Mesothelial cell of epicardium (in vitro differentiated cells): ENCODE measurements around the gene VPS13C. TPM values are rescaled to one million over a fixed set of nuclear protein-coding genes. Genes with fewer than 3 reads are reported as not detected.

ENCODE experiments used
- DNase-seq, 2 experiments: peaks; one replicate each; pipeline ENCODE4 v3.0.0; 2021; ENCODE audit warnings: low spot score in 2 of 2; ENCODE audit not compliant: unreplicated experiment in 2 of 2
- H3K27ac Mint-ChIP-seq: 2 replicates; pipeline ENCODE4 v1.8.0; 2021; ENCODE audit warnings: mixed read lengths
- H3K27me3 Mint-ChIP-seq: 2 replicates; pipeline ENCODE4 v1.8.0; 2021; ENCODE audit warnings: low read depth, mixed read lengths
- H3K36me3 Mint-ChIP-seq: 2 replicates; pipeline ENCODE4 v1.8.0; 2021; ENCODE audit warnings: mixed read lengths
- H3K4me1 Mint-ChIP-seq: 2 replicates; pipeline ENCODE4 v1.8.0; 2021; ENCODE audit warnings: mixed read lengths
- H3K4me3 Mint-ChIP-seq: 2 replicates; pipeline ENCODE4 v1.8.0; 2021; ENCODE audit warnings: mild to moderate bottlenecking, moderate library complexity, mixed read lengths
- H3K9me3 Mint-ChIP-seq: 2 replicates; pipeline ENCODE4 v1.8.0; 2021; ENCODE audit warnings: mixed read lengths
- CTCF ChIP-seq: fragments of 200-600 bp; sonication (generic); IDR thresholded peaks from one replicate; pipeline ENCODE4 v1.5.0; 2021; ENCODE audit warnings: antibody characterized with exemption; ENCODE audit not compliant: unreplicated experiment
- total RNA-seq: library from RNA; stranded (reverse); gene quantifications from 3 replicates; pipeline ENCODE4 v1.2.1, GENCODE V29; 2021

The VPS13C gene
- total RNA-seq, 1 donor from 2014 or later = 44.7 TPM

GRCh38 chr15:62058327-62059028 is 1.8 kb downstream of the VPS13C start:
- no peak for TF ChIP-seq CTCF
- Mint-ChIP-seq H3K27ac (no peak overlapping the region), H3K4me3 (peak overlapping the region; percentile 34), H3K36me3 (peaks cover 4% of the 10 kb centered on the region), H3K9me3 (no peaks in the 10 kb centered on the region), H3K27me3 (peaks cover 28% of the 10 kb centered on the region), H3K4me1 (peaks cover 7% of the 10 kb centered on the region)
- no peak for DNase-seq

GRCh38 chr15:62057341-62057980 is 2.8 kb downstream of the VPS13C start:
- peaks cover 18% of the 10 kb centered on the region for H3K27me3 Mint-ChIP-seq
- peaks cover 7% of the 10 kb centered on the region for H3K4me1 Mint-ChIP-seq
- no peak overlapping the region for H3K27ac Mint-ChIP-seq
- H3K9me3 Mint-ChIP-seq = no peaks in the 10 kb centered on the region
- DNase-seq = no peak
- no peak for TF ChIP-seq CTCF
- no peak overlapping the region for H3K4me3 Mint-ChIP-seq
- peaks cover 4% of the 10 kb centered on the region for H3K36me3 Mint-ChIP-seq

- H3K36me3 Mint-ChIP-seq = peaks cover 4% of the 10 kb centered on the region
- no peaks in the 10 kb centered on the region for H3K27me3 Mint-ChIP-seq
- no peak for DNase-seq
- H3K4me3 Mint-ChIP-seq = no peak overlapping the region
- H3K27ac Mint-ChIP-seq = no peak overlapping the region
- H3K9me3 Mint-ChIP-seq = no peaks in the 10 kb centered on the region
- no peak for TF ChIP-seq CTCF
- H3K4me1 Mint-ChIP-seq = no peaks in the 10 kb centered on the region
Observed at GRCh38 chr15:62054979-62055378, 5.3 kb downstream of the VPS13C start.

GRCh38 chr15:62053439-62054085 is 6.7 kb downstream of the VPS13C start:
- Mint-ChIP-seq H3K4me3 (no peak overlapping the region), H3K27ac (no peak overlapping the region), H3K4me1 (no peaks in the 10 kb centered on the region), H3K9me3 (peaks cover 2% of the 10 kb centered on the region), H3K27me3 (no peaks in the 10 kb centered on the region), H3K36me3 (peaks cover 7% of the 10 kb centered on the region)
- DNase-seq = no peak
- TF ChIP-seq CTCF = no peak

GRCh38 chr15:62052713-62053112 is 7.5 kb downstream of the VPS13C start:
- Mint-ChIP-seq H3K27ac (no peak overlapping the region), H3K27me3 (no peaks in the 10 kb centered on the region), H3K36me3 (peaks cover 7% of the 10 kb centered on the region), H3K9me3 (peaks cover 2% of the 10 kb centered on the region), H3K4me3 (no peak overlapping the region), H3K4me1 (no peaks in the 10 kb centered on the region)
- DNase-seq = no peak
- TF ChIP-seq CTCF = no peak
